NT2/D1 (cell line): ENCODE measurements around the gene DLG2.
A peak's percentile ranks its signal among the peaks of the same experiment; 100 is the strongest.

ENCODE experiments used
- DNase-seq: peaks from one replicate; pipeline ENCODE4 v3.0.0-alpha.2; 2011; ENCODE audit warnings: low read depth, low spot score
- H3K27me3 ChIP-seq: 2 replicates; pipeline ENCODE4 v1.6.0; 2011; ENCODE audit warnings: mild to moderate bottlenecking; ENCODE audit not compliant: insufficient read length, insufficient read depth
- H3K36me3 ChIP-seq: 2 replicates; pipeline ENCODE4 v1.6.1; 2011; ENCODE audit warnings: mild to moderate bottlenecking, low read length, mixed read lengths; ENCODE audit not compliant: insufficient read depth, insufficient read length
- H3K4me1 ChIP-seq: 2 replicates; pipeline ENCODE4 v1.5.1; 2011; ENCODE audit not compliant: insufficient read depth, insufficient read length
- H3K4me3 ChIP-seq: 2 replicates; pipeline ENCODE4 v1.5.1; 2011; ENCODE audit warnings: low read depth; ENCODE audit not compliant: insufficient read length
- H3K9ac ChIP-seq: 2 replicates; pipeline ENCODE4 v1.6.0; 2011; ENCODE audit warnings: low read depth; ENCODE audit not compliant: insufficient read length
- H3K9me3 ChIP-seq: 2 replicates; pipeline ENCODE4 v1.5.1; 2011; ENCODE audit warnings: mild to moderate bottlenecking, low read length; ENCODE audit not compliant: insufficient read depth
- SUZ12 ChIP-seq: IDR thresholded peaks from 2 replicates; pipeline ENCODE4 v1.6.1; 2011; ENCODE audit not compliant: insufficient read length, insufficient read depth; ENCODE audit errors: extremely low read depth
- YY1 ChIP-seq: IDR thresholded peaks from 2 replicates; pipeline ENCODE4 v1.6.1; 2011; ENCODE audit not compliant: insufficient read length, insufficient read depth
- ZNF274 ChIP-seq: IDR thresholded peaks from 2 replicates; pipeline ENCODE4 v1.6.1; 2011; ENCODE audit warnings: mild to moderate bottlenecking, low read depth, low read length

DLG2 gene

DNA sequence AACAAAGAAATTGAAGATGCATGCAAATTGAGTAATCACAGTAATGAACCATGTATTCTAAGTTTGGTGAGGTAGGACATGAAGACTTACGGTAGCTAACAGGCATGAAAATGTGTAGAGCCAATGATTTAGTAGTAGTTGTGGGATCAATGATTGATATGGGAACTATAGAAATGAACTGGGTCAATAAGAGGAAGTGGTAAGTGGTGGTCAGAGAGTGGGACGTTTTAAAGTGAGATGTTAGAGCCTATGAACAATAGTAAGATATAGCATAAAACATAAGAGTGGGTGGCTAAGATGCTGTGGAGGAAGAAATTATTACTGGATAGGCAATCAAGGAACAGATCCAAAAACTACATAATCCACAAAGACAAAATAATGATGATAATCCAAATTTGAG lies 45.0 kb downstream of the DLG2 start:
- no peak for DNase-seq
- no peaks in the 10 kb centered on the region for H3K36me3 ChIP-seq
- H3K4me1 ChIP-seq: no peaks in the 10 kb centered on the region
- H3K4me3 ChIP-seq: no peak overlapping the region
- no peak for TF ChIP-seq YY1
- no peaks in the 10 kb centered on the region for H3K27me3 ChIP-seq
- no peaks in the 10 kb centered on the region for H3K9me3 ChIP-seq
- H3K9ac ChIP-seq: no peak overlapping the region

DNA sequence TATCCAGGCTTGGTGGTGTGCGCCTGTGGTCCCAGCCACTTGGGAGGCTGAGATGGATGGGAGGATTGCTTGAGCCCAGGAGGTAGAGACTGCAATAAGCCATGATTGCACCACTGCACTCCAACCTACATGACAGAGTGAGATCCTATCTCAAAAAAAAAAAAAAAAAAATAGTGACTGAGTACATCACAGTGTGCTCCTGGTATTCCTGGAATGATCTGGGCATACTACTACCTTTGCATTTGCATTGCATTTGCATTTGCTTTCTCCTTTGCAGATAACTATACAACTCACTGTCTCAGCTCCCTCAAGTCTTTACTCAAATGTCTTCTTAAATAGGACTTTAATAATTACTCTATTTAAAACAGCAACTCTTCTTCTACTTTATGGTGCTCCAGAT lies 51.8 kb downstream of the DLG2 start:
- Histone ChIP-seq H3K4me1 (no peaks in the 10 kb centered on the region), H3K36me3 (no peaks in the 10 kb centered on the region), H3K9me3 (peaks cover 8% of the 10 kb centered on the region; the same call in 1 of the 2 replicates), H3K4me3 (no peak overlapping the region), H3K27me3 (no peaks in the 10 kb centered on the region), H3K9ac (no peak overlapping the region)
- TF ChIP-seq ZNF274 (no peak), SUZ12 (no peak), YY1 (no peak)
- DNase-seq: peak; percentile 28

DNA sequence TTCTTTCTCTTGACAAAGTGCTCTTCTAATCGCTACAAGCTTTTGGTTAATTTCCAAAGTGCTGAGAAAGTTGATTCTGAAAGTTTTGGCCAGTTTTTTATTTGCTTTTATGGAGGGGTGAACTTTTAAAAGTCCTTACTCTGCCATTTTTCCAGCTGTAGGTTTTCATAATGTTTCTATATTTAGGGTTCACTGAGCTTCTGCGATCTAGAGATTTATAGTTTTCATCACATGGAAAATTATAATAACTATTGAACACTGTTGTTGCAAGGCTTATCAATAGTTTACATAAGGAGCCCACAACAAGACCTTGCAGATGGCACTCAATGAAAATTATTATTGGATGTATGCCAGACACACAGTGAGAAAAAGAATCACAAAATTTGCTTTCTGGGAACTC lies 55.1 kb downstream of the DLG2 start:
- Histone ChIP-seq H3K9me3 (peaks cover 8% of the 10 kb centered on the region; the same call in 1 of the 2 replicates), H3K27me3 (no peaks in the 10 kb centered on the region), H3K4me3 (no peak overlapping the region), H3K36me3 (no peaks in the 10 kb centered on the region), H3K9ac (no peak overlapping the region), H3K4me1 (no peaks in the 10 kb centered on the region)
- TF ChIP-seq ZNF274: no peak
- TF ChIP-seq SUZ12: no peak
- TF ChIP-seq YY1: no peak
- DNase-seq: no peak

DNA sequence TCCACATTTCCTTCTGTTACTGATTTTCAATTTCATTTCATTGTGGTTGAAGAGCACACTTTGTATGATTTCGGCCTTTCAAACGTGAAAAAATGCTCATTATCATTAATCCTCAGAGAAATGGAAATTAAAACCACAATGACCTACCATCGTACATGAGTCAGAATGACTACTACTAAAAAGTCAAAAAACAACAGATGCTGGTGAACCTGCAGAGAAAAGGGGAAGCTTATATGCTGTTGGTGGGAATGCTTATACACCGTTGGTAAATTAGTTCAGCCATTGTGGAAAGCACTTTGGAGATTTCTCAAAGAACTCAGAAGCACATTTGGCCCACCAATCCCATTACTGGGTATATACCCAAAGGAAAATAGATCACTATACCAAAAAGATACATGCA lies 57.6 kb downstream of the DLG2 start:
- no peak overlapping the region for H3K9ac ChIP-seq
- peaks cover 3% of the 10 kb centered on the region; the same call in 1 of the 2 replicates for H3K9me3 ChIP-seq
- H3K36me3 ChIP-seq: no peaks in the 10 kb centered on the region
- TF ChIP-seq YY1: no peak
- no peak for TF ChIP-seq ZNF274
- no peak for TF ChIP-seq SUZ12
- no peak for DNase-seq
- H3K4me1 ChIP-seq: no peaks in the 10 kb centered on the region
- no peak overlapping the region for H3K4me3 ChIP-seq
- H3K27me3 ChIP-seq: no peaks in the 10 kb centered on the region

DNA sequence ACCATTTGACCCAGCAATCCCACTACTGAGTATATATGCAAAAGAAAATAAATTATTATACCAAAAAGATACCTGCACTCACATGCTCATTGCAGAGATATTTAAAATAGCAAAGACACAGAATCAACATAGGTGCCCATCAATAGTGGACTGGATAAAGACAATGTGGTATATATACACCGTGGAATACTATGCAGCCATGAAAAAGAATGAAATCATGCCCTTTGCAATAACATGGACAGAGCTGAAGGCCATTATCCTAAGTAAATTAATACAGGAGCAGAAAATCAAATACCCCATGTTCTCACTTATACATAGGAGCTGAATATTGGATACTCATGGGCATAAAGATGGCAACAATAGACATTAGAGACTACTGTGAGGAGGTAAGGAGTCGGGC lies 68.7 kb downstream of the DLG2 start:
- no peak for DNase-seq
- no peak overlapping the region for H3K4me3 ChIP-seq
- H3K4me1 ChIP-seq: no peaks in the 10 kb centered on the region
- H3K9ac ChIP-seq: no peak overlapping the region
- TF ChIP-seq YY1 (no peak), SUZ12 (no peak), ZNF274 (no peak)
- 0 out of 2 replicates have a peak, but pooled peaks cover 4% of the 10 kb centered on the region for H3K9me3 ChIP-seq
- H3K27me3 ChIP-seq: no peaks in the 10 kb centered on the region
- no peaks in the 10 kb centered on the region for H3K36me3 ChIP-seq

DNA sequence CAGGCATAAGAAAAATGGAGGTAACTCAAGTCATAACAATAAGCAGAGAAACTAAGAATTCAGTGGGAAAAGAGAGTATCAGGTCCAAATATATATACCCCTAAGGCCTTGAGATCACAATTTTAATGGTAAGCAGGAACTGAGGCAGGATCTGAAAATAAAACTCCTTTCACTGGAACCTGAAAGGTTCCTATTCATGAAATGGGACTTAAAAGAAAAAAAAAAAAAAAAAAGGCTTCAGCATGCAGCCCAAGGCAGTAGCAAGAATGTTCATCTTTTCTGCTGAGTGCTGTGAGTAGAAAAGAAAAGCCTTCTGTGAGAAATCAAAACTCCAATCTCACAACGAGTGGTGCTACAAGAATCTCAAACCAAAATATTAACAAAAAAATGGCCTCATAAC lies 75.3 kb downstream of the DLG2 start:
- Histone ChIP-seq H3K9ac (no peak overlapping the region), H3K4me3 (no peak overlapping the region), H3K27me3 (no peaks in the 10 kb centered on the region), H3K36me3 (no peaks in the 10 kb centered on the region), H3K9me3 (peaks cover 4% of the 10 kb centered on the region; the same call in 1 of the 2 replicates), H3K4me1 (no peaks in the 10 kb centered on the region)
- DNase-seq: no peak
- no peak for TF ChIP-seq ZNF274
- TF ChIP-seq YY1: no peak
- no peak for TF ChIP-seq SUZ12

DNA sequence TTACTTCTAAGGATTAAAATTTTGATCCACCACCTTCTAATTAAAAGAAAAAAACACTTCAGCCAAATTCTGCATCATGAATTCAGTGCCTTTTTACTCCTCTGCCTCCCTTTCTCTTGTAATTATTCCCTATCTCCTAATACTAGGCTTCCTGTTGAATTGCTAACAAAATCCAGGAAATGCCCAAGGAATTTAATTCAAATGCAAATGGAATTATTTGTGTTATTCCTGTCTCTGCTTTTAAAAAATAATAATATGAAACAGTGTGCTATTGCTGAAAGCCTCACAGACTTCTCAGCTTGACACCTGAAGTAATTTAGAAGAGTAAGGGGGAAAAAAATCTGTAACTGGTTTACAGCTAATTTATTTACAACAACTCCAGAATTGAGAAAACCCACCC lies 85.5 kb downstream of the DLG2 start:
- Histone ChIP-seq H3K27me3 (no peaks in the 10 kb centered on the region), H3K4me3 (no peak overlapping the region), H3K4me1 (no peaks in the 10 kb centered on the region), H3K9ac (no peak overlapping the region), H3K9me3 (peaks cover 7% of the 10 kb centered on the region; the same call in 1 of the 2 replicates), H3K36me3 (no peaks in the 10 kb centered on the region)
- TF ChIP-seq YY1 (no peak), SUZ12 (no peak), ZNF274 (no peak)
- DNase-seq: no peak

DNA sequence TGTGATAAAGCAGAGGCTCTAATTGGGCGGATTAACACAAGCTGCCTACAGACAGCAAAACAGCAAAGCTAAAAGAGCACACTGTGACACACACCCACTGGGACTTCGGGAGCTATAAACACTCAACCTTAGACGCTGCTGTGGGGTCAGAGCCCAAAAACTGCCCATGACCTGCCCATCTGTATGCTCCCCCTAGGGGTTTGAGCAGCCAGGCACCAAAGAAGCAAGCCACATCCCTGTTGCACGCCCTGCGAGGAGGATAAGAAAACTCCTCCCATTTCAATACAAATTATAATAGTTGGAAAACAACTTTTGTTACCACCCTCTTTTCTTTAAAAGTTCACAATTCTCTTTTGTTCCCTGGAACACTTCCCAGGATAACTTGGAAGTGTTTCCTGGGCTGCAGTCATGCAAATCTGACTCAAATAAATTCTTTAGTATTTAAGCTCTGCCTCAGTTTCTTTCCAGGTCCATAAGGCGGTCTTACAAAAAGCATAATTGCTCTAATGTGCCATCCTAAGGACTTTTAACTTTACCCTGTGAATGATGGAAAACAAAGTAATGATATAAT lies 86.4 kb downstream of the DLG2 start:
- Histone ChIP-seq H3K27me3 (no peaks in the 10 kb centered on the region), H3K9ac (no peak overlapping the region), H3K9me3 (peaks cover 12% of the 10 kb centered on the region; the same call in 1 of the 2 replicates), H3K4me1 (no peaks in the 10 kb centered on the region), H3K36me3 (no peaks in the 10 kb centered on the region), H3K4me3 (no peak overlapping the region)
- no peak for DNase-seq
- TF ChIP-seq SUZ12 (no peak), YY1 (no peak), ZNF274 (no peak)
